Kasumi-1 (cell line): Measurements from ENCODE around the gene ACOT7.
"Not testable (repeated sequence)": the region's sequence is repeated elsewhere in the genome, so short reads cannot be mapped to it uniquely, and the experiment has no call there.

Experiments
- DNase-seq, 2 experiments: peaks; one replicate each; lab custom pipeline; 2025; lab: John Stamatoyannopoulos, UW

ACOT7 gene

DNA sequence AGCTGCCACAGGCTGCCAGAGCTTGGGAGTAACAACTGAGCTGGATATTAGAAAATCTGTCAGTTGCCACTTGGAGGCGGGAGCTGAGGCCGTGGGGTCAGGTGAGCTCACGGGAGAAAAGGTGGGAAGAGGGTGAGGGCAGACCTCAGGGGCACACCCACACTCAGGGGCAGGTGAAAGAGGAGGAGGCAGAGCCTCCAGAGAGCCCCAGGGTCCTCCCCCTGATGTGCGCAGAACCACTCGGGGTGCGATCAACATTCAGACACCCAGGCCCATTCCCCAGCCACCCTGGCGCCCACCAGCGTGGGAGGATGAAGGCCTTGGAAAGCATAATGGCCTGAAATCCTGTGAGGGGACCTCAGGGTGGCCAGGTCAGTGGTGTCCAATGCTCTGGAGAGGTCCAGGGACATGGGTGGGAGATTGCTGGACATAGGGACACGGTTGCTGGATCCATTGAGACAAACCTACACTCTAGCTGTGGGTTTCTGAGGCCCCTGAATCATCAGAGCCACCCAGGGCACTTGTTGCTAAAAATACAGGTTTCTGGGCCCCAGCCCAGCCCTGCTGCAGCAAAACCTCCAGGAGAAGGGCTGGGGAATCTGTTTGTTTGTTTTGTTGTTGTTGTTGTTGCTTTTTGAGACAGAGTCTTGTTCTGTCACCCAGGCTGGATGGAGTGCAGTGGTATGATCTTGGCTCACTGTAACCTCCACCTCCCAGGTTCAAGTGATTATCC is 83.3 kb downstream of the ACOT7 start:
- DNase-seq, result no peak

DNA sequence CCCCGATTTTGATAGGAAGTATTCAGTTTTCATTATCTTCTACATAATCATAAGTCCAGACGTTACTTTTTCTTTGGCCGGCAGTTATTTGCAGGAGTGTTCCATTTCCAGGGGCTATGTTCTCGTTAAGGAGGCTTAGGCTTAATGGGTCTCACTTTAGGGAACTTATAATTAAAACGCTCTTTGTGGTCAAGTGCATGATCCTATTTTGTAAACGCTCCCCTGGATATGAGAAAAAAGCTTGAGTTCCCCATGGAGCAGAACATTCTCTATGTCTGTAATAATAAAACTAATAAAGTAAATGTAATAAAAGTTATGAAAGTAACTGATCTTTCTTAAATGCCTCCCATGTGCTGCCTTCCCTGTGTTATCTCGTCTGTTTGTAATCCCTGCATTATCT is 84.0 kb downstream of the ACOT7 start:
- no peak for DNase-seq

DNA sequence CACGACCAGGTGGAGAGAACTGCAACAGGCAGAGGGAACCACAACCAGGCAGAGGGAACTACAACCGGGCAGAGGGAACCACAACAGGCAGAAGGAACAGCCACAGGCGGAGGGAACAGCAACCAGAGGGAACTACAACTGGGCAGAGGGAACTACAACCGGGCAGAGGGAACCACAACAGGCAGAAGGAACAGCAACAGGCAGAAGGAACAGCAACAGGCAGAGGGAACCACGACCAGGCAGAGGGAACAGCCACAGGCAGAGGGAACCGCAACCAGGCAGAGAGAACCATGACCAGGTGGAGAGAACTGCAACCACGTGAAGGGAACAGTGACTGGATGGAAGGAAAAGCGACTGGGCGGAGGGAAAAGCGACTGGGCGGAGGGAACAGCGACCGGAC is 85.1 kb downstream of the ACOT7 start:
- DNase-seq, result no peak

DNA sequence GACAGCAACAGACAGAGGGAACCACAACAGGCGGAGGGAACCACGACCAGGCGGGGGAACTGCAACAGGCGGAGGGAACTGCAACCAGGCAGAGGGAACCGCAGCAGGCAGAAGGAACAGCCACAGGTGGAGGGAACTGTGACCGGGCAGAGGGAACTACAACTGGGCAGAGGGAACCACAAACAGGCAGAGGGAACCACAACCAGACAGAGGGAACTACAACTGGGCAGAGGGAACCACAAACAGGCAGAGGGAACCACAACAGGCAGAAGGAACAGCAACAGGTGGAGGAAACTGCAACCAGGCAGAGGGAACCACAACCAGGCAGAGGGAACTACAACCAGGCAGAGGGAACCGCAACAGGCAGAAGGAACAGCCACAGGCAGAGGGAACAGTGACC is 85.9 kb downstream of the ACOT7 start:
- DNase-seq, result not testable (repeated sequence)

DNA sequence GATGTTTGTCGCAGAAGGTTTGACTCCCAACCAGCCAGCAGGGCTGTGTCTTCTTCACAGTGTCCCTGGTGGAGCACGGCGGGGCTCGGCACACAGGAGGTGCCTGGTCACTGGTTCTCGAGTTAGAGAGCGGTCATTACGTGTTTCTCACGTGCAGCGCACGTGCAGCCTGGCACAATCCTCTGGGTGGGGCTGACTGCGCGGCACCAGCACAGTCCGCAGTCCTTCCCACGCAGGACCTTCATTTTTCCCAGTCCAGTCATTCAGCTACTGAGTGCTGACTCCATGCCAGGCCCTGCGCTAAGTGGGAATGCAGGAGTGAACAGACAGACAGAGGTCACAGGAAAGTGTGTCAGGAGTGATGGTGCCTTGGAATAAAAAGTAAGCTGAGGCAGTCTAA is 86.5 kb downstream of the ACOT7 start:
- DNase-seq, result no peak

DNA sequence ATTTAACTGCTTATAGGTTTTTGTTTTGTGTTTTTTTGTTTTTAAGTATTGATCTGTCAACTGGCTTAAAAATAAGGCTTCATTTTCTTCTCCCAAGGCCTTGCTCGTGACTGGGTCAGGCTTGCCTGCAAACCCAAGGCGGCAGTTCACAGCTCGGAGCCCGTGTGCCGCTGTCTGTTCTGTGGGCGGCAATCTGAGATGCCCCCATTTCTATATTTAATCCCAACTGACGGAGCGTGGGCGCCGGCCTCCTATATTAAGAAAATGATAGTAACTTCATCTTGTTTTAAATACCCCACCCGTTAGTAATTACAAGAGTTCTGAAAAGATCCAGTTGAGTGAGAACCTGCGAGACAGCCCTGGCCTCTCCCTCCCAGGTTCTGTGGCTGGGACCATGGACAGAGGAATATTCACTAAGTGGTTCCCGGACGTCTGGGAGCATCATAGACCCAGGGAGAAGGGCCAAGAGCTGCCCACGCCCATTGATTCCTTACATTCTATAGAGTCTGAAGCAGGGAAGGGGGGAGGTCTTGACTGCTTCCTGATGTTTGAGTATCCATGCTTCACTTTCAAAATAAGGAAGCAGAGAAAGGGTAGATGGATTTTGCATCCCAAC is 90.1 kb downstream of the ACOT7 start:
- no peak for DNase-seq

DNA sequence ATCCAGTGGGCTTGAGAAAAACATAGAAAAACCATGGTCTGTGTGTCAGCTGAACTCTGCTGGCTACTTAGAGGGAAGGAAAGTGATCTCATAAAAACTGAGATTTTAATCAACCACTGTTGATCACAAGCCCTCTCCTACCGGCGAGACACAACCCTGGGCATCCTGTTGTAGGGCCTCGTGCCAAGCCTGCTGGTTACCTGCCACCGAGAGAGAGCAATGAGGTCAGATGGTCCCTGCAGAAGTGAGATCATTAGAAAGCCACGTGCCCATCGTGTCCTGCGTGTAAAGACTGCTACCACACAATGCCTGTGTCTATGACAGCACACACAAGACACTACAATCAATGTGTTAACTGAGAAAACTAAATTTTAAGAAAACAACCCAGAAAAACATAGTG is 91.0 kb downstream of the ACOT7 start:
- no peak for DNase-seq

DNA sequence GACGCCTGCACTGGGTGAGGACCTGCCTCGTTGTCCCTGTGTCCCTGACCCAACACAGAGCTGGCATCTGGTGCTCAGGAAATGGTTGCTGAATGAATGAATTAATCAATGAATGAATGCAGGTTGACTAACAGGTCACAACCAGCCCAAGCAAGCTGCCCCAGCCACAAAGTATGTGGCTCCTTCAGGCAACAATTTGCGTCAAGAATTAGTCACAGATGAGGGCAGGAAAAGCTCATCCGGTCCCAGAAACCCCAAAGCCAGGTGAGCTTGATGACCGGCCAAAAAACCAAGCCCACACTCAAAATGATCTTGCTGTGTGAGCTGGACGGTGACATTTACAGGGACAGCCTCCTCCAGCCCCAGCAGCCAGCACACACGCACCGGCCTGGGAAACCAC is 92.0 kb downstream of the ACOT7 start:
- no peak for DNase-seq

DNA sequence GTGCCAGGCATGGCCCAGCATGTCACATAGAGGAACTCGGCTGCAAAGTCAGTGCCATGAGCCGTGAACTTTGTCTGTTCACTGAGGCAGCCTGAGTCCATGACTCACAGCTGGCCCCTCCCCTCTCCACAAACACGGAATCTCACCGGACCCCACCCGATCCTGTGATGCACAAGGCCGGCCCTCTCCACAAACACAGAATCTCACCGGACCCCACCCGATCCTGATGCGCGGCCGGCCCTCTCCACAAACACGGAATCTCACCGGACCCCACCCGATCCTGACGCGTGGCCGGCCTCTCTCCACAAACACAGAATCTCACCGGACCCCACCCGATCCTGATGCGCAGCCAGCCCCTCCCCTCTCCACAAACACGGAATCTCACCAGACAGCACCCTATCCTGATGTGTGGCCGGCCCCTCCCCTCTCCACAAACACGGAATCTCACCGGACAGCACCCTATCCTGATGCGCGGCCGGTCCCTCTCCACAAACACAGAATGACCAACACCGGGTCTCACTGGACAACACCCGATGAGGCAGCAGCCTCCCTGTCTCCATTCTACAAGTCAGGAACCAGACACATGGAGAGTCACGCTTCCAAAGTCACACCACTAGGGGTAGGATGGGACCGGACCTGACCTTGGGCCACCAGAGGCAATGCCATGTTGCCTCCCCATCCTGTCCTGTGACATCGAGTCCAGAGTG is 93.1 kb downstream of the ACOT7 start:
- DNase-seq, result no peak

DNA sequence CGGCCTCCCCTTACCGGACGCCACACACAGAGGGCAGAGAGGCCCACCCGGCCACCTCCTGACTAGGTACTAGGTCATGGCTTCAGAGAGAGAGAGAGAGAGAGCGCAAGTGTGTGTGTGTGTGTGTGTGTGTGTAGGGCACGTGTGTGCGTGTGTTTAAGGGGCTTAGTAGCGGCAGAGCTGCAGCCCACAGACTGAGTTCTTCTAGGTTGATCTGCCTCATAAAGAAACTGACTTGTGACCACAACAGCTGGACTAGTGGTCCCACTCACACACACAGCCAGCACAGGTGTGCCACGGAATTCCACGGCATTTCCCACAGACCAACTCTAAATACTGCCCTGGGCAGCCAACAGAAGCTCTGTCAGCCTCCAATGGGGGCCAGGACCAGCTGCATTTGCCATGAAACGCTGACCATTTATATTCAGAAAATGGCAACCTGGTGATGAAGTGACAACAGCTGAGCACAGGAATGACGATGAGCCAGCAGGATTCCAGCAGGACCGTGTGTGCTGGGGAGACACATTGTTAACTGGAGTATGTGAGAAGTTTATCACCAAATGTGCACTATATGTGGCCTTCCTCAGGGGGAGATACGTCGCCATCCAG is 93.9 kb downstream of the ACOT7 start:
- no peak for DNase-seq

DNA sequence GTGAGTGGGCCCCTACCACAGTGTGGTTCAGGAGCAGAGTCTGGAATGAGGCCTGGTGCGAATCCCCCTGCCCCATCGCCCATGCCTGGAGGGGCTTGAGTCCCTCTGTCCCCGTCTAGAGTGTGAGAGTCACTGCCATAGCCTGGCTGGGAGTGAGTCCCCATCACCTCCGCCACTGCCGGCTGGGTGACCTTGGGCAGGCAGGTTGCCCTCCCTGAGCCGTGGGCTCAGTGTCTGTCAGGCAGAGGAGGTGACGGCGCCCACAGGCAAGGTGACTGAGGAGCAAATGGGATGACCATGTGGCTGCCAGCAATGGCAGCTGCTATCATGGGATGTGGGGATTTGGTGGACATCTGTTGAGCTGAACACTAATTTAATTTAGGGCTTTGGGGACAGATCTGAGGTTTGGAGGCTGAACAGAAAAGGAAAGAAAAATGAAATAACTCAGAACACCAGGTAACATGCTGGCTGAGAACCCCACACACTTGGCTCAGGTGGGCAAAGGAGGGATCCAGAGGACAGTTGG is 94.6 kb downstream of the ACOT7 start:
- no peak for DNase-seq

DNA sequence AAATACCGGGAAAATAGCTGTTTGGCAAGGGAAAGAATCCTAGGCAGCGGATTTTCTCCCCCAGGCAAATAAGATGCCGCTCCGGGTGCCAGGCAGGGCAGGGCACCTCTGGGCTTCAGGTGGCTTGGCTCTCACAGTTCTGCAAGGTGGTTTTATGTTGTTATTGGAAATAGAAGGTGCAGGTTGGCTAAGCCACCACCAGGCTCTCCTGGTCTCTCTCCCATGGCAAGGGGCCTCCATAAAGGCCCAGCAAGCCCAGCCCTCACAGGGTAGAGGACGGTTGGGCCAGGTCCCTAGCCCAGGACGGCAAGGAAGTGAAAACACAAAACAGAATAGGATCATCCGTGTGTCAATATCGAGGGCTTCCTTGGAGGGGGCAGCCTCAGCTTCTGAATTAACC is 95.0 kb downstream of the ACOT7 start:
- DNase-seq, result no peak

DNA sequence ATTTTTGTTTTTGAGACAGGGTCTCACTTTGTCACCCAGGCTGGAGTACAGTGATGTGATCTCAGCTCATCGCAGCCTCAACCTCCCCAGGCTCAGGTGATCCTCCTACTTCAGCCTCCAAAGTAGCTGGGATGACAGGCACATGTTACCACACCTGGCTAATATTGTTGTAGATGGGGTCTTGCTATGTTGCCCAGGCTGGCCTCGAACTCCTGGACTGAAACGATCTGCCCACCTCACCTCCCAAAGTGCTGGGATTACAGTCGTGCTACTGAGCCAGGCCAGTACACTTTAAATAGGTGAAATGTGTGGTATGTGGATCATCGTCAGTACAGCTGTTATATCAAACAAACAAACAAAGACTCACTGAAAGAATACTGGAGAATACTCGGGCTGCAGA is 97.7 kb downstream of the ACOT7 start:
- DNase-seq, result no peak

DNA sequence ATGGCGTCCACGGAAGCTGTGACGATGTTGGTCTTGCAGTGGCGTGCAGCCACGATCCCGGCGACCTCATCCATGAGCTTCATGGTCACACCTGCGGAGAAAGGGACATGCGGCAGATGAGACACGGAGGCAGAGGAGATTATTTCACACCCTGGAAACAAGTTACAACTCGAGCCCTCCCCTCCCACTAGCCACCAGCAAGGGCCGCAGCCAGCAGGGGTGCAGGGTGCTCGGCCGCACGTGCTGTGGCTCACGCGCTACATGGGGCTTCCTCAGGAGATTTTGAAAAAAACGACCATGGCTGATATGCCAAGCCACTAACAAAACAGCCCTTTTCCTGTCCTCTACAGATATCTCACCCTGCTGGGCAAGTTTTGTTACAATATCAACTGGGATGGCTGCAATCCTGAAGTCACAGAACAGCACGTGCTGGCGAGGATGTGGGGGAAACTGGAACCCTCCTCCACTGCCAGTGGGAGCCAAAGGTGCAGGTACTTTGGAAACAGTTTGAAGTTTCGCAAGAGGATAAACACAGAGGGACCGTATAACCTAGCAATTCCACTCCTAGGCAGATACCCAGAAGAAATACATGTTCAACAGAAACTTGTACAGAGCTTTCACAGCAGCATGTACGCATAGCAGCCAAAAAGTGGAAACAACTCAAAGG is 98.5 kb downstream of the ACOT7 start:
- no peak for DNase-seq

DNA sequence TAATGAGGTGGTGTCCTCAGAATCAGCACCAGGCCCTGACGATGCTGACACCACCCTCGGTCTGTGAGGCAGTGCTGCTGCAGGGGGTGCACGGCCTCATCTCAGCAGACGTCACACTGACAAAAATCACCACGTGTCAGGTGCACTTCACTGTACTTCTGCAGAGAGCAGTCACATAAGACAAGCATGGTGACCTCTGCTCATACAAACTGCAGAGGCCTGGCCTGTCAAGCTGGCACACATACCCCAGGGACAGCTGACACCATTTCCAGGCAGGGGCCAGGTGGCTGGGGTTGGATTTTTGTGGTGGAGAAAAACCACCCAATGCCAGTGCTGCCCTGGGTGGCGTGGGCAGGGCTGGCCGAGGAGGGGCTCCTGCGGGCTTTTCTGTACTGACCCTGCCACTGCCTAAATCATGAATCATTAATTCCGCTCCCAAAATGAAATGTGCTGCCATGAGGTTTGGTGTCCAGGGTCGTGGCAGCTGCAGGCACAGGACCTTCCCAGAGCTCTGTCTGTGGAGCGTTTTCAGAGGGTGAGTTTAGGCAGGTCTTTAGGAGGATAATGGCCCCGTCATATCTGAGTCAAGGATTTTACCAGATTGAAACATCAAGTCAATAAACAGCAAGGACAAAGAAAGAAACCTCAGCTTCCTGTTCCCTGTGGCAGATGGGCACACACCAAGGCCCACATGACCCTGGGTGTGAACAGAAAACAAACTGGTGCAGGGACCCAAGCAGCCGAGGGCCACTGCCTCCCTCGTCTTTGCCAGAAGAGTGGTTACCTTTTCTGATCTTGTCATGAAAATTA is 99.3 kb downstream of the ACOT7 start:
- DNase-seq, result no peak

DNA sequence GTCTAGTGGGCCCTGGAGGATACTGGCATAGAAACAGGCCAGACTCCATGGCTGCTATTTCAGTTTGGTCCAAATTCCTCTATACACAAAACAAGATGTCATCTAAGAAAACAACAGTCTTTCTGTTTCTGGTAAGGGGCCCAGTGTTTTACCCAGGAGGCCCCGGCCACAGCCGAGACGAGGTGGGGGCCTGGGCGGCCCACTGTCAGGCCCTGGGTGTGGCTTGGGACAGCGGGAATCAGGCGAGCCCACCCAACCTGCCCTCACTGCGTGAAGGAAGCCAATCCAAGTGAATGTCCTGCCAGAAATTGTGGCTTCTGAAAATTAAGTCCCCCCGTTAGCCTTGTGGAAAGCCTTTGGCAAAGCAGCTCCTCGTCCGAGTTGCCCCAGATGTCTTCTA is 101.5 kb downstream of the ACOT7 start:
- no peak for DNase-seq

DNA sequence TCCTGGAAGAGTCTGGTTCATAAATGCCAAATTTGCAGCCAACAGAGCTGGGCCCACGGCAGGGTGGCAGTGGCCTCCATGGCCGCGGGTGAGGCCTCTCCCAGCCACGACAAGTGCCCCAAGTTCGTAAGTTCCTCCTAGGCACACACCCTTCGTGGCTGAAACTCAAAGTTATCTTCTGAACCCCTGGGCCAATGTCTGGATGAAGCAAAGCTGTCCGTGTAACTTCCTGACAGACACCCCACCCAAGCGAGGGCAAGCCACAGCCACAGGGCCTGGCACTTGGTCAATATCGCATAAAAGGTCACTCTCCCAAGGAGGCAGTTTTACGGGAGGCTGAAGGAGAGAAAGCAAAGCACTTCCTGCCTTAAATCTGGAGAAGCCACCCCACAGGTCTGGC is 104.9 kb downstream of the ACOT7 start:
- no peak for DNase-seq

DNA sequence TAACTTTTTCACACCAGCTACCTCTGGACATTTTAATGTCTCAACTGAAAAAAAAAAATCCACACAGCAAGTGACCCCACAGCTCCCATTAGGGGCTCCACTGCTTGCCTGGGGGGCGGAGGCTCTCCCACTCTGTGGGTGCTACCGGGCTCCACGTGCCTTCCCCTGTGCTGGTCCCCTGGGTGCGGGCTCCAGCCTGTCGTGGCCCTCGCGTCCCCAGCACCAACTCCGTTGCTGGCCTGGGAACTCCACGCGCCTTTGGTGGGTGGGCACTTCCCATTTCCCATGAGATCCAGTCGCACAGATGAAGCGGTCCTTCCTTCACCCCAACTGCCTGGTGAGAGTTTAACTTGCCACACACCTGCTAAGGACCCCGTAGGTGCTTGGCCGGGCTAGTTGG is 105.5 kb downstream of the ACOT7 start:
- no peak for DNase-seq

DNA sequence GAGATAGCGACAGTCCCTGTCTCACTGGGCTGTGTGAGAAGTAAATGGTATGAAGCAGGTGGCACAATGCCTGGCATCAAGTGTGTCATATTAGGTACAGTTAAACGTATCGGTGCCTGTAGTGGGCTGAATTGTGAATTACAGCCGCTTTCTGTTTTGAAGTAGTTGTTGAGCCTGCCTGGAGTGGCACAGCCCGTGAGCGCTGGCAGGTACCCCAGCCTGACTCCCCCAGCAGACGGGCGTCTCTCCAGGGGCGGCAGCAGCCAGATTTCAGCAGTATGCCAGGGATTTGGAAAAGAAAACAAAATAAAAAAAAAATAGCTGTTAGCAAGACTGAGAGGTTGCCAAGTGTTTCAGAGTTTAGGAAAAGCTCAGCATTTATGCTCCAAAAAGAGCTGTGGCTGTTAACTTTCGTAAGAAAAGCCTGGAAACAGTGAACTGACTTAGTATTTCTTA is 106.1 kb downstream of the ACOT7 start:
- no peak for DNase-seq

DNA sequence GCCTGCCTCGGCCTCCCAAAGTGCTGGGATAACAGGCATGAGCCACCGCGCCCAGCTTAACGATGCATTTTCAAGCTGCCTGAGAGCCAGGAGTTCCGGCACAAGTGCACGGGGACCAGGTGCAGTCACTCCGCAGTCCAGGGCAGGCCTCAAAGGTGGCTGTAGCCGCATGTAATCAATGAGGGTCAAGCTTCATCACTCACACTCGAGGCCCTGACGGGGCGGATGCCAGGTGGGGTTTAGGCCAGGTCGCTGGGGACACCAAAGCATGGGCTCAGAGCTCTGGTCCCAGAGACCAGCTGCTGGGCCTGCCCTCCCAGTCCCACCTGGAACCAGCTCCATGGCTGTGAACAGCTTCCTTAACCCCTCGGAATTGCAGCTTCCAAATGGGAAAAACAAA is 106.5 kb downstream of the ACOT7 start:
- DNase-seq, result no peak

DNA sequence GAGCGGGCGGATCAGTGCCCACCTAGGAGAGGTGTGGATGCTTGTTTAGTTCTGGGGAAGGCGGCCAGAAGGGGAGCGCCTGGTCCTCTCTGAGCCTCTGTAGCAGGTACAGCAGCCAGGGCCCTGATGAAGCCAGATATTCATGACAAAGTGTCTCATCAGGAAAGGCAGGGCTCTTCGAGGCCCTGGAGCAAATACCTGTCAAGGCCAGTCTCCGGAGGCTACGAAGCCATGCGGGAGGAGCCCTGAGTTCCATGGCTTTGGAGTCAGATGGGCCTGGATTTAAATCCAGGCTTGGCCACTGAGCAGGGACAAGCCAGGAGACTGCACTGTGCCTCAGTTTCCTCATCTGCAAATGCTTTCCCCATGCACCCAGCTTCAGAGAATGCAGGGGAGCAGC is 107.3 kb downstream of the ACOT7 start:
- no peak for DNase-seq
